K562 (cell line): ENCODE results near the gene ITPR1. TPM values are rescaled to one million over a fixed set of nuclear protein-coding genes. Genes with fewer than 3 reads are reported as not detected.

Experiments
- ATAC-seq: fragments of 200-7000 bp; cut with Tn5 transposase; 3 replicates; pipeline ENCODE4 v1.9.1; 2020; ENCODE audit warnings: moderate library complexity
- BruUV-seq: library from RNA; stranded (reverse); fragments of 400-500 nt; replicated peaks from 2 replicates; lab custom pipeline; 2021; lab: Mats Ljungman, UMichigan
- CTCF ChIA-PET: fragments of 300-600 bp; formaldehyde crosslinking; extraction: SDS; loops from one replicate; lab custom pipeline; 2021; ENCODE audit warnings: low intra/inter-chr PET ratio; lab: Yijun Ruan, JAX
- POLR2A ChIA-PET: fragments of 300-600, 350-650 bp; sonication (Branson Sonifier 250); formaldehyde crosslinking; extraction: SDS; loops from one replicate; lab custom pipeline; 2021; ENCODE audit warnings: antibody characterized with exemption, inconsistent platforms; lab: Yijun Ruan, JAX
- DNase-seq, 4 experiments: peaks; one replicate each; pipeline versions ENCODE4 v3.0.0 to v3.0.0-alpha.2; 2011 to 2018; ENCODE audit warnings: low spot score in 3 of 4, mixed read lengths in 3 of 4; ENCODE audit errors: extremely low read depth in 1 of 4
- FAIRE-seq: peaks from 2 replicates; lab custom pipeline; 2011; peaks lifted over from hg19 to GRCh38; lab: Jason Lieb, UNC
- H2AFZ ChIP-seq: 2 replicates; pipeline ENCODE4 v1.6.0; 2011; ENCODE audit warnings: low read depth, low read length, control low read depth, inconsistent platforms
- H3K27ac ChIP-seq: fragments of 200-600 bp; 3 replicates; pipeline ENCODE4 v1.8.0; 2011; ENCODE audit warnings: low read depth, mild to moderate bottlenecking, control low read depth, inconsistent platforms, low read length, moderate library complexity, mixed read lengths; ENCODE audit errors: extremely low read depth
- H3K27me3 ChIP-seq, 2 experiments: fragments of 300-600 bp in 1 of 2; 2 replicates in 1 of 2; 3 replicates in 1 of 2; pipeline versions ENCODE4 v1.6.0 to v1.8.0; 2011; ENCODE audit warnings: inconsistent platforms in 2 of 2, low read length in 2 of 2, mild to moderate bottlenecking in 1 of 2, mixed read lengths in 1 of 2, moderate library complexity in 1 of 2; ENCODE audit not compliant: control insufficient read depth in 2 of 2, insufficient read depth in 2 of 2
- H3K36me3 ChIP-seq: fragments of 300-600 bp; 3 replicates; pipeline ENCODE4 v1.8.0; 2011; ENCODE audit warnings: mild to moderate bottlenecking, low read length, inconsistent platforms; ENCODE audit not compliant: control insufficient read depth, insufficient read depth
- H3K4me1 ChIP-seq, 2 experiments: fragments of 200-600 bp in 1 of 2; replicated peaks in 1 of 2; 2 replicates in 1 of 2; 3 replicates in 1 of 2; pipeline versions ENCODE4 v1.5.1 to v1.8.0; 2011; ENCODE audit warnings: inconsistent platforms in 2 of 2, low read length in 2 of 2, mild to moderate bottlenecking in 1 of 2, mixed read lengths in 1 of 2, moderate library complexity in 1 of 2; ENCODE audit not compliant: control insufficient read depth in 2 of 2, insufficient read depth in 2 of 2
- H3K4me2 ChIP-seq: 2 replicates; pipeline ENCODE4 v1.6.1; 2011; ENCODE audit warnings: low read length, control low read depth, inconsistent platforms, mixed read lengths; ENCODE audit not compliant: insufficient read depth
- H3K4me3 ChIP-seq: fragments of 200-600 bp; sonication (generic), shearing (Covaris generic); 2 replicates; pipeline ENCODE4 v1.5.1; 2016; ENCODE audit warnings: control low read depth, inconsistent platforms
- H3K79me2 ChIP-seq: fragments of 200-600 bp; 3 replicates; pipeline ENCODE4 v1.8.0; 2011; ENCODE audit warnings: low read length, inconsistent platforms; ENCODE audit not compliant: control insufficient read depth, insufficient read depth
- H3K9ac ChIP-seq, 2 experiments: 2 replicates each; pipeline versions ENCODE4 v1.6.0 to v1.6.1; 2011; ENCODE audit warnings: low read depth in 2 of 2, low read length in 2 of 2, control low read depth in 1 of 2, inconsistent platforms in 1 of 2, mild to moderate bottlenecking in 1 of 2, mixed read lengths in 1 of 2; ENCODE audit not compliant: insufficient read depth in 1 of 2
- H3K9me1 ChIP-seq: one replicate; pipeline ENCODE4 v1.6.0; 2011; ENCODE audit warnings: inconsistent platforms, mild to moderate bottlenecking, low read length, moderate library complexity; ENCODE audit not compliant: control insufficient read depth, insufficient read depth
- H3K9me3 ChIP-seq: replicated peaks from 2 replicates; pipeline ENCODE4 v1.5.1; 2011; ENCODE audit warnings: low read depth, low read length, inconsistent platforms; ENCODE audit not compliant: control insufficient read depth, insufficient read depth
- H4K20me1 ChIP-seq: replicated peaks from 2 replicates; pipeline ENCODE4 v1.6.1; 2011; ENCODE audit warnings: low read length, inconsistent platforms, mixed read lengths; ENCODE audit not compliant: control insufficient read depth, insufficient read depth
- BRF1 ChIP-seq: IDR thresholded peaks from 3 replicates; pipeline ENCODE4 v1.6.1; 2011; ENCODE audit warnings: borderline replicate concordance, mild to moderate bottlenecking; ENCODE audit not compliant: insufficient read length; ENCODE audit errors: extremely low read depth
- CBX1 ChIP-seq: sonication (generic); IDR thresholded peaks from 2 replicates; pipeline ENCODE4 v1.6.1; 2016; ENCODE audit warnings: antibody characterized with exemption, low read depth, mild to moderate bottlenecking
- HBP1 ChIP-seq: fragments of 450-650 bp; formaldehyde crosslinking; IDR thresholded peaks from 2 replicates; pipeline ENCODE4 v1.4.0; 2022; ENCODE audit warnings: missing genetic modification characterization
- MAFF ChIP-seq: IDR thresholded peaks from 2 replicates; pipeline ENCODE4 v1.6.1; 2012; ENCODE audit warnings: low read length, improper control_type of control experiment
- MYBL2 ChIP-seq, 2 experiments: fragments of 450-650 bp in 1 of 2; sonication (generic) in 1 of 2; formaldehyde crosslinking in 1 of 2; IDR thresholded peaks; 2 replicates each; pipeline versions ENCODE4 v1.6.1 to v1.8.1; 2017 to 2022; ENCODE audit warnings: borderline replicate concordance in 1 of 2, inconsistent platforms in 1 of 2, low read depth in 1 of 2, mild to moderate bottlenecking in 1 of 2, missing genetic modification reagents in 1 of 2, moderate library complexity in 1 of 2
- NFIX ChIP-seq: fragments of 250-450 bp; sonication (Bioruptor Pico); IDR thresholded peaks from 2 replicates; pipeline ENCODE4 v1.4.0; 2020; ENCODE audit warnings: low read depth, mild to moderate bottlenecking, moderate library complexity
- PHTF2 ChIP-seq: fragments of 250-450 bp; sonication (Bioruptor Pico); IDR thresholded peaks from 2 replicates; pipeline ENCODE4 v1.5.0; 2021; ENCODE audit warnings: mild to moderate bottlenecking
- POLR2G ChIP-seq: fragments of 200-400 bp; formaldehyde crosslinking; IDR thresholded peaks from 2 replicates; pipeline ENCODE4 v1.6.1; 2017; ENCODE audit warnings: low read depth, mild to moderate bottlenecking, antibody characterized with exemption, low read length, moderate library complexity
- RNF2 ChIP-seq: sonication (generic); IDR thresholded peaks from 2 replicates; pipeline ENCODE4 v1.6.1; 2016
- ZFPM2 ChIP-seq: fragments of 250-450 bp; sonication (Bioruptor Pico); IDR thresholded peaks from 2 replicates; pipeline ENCODE4 v1.5.1; 2022; ENCODE audit warnings: mild to moderate bottlenecking
- ZNF717 ChIP-seq: fragments of 250-450 bp; sonication (Bioruptor Pico); IDR thresholded peaks from 2 replicates; pipeline ENCODE4 v1.5.0; 2021
- WGBS: fragments of 100-300 bp; shearing (Covaris generic); methylation state at CpG from one replicate; pipeline ENCODE4 v1.1.6; 2016; ENCODE audit warnings: low coverage, mixed read lengths; ENCODE audit not compliant: insufficient coverage; ENCODE audit errors: missing lambda C conversion rate; 5-methylcytosine and 5-hydroxymethylcytosine counted together
- in situ Hi-C: fragments of 300-500 bp; cut with MboI; formaldehyde crosslinking; loops from 4 replicates; pipeline ENCODE4 v1.15.0; 2018; ENCODE audit warnings: inconsistent platforms, mixed read lengths
- intact Hi-C: fragments of 100-400 bp; cut with micrococcal nuclease; formaldehyde crosslinking; loops from 2 replicates; pipeline ENCODE4 v1.14.2; 2022
- polyA plus RNA-seq, 8 experiments: library from polyadenylated mRNA; depleted of rRNA in 4 of 8; stranded (reverse) in 5 of 8; unstranded in 3 of 8; fragments of >200 nt; fragmentation: Nextera tagmentation in 2 of 8; fragmentation: Illumina TruSeq in 1 of 8; extraction: Ambion mirVana in 2 of 8; extraction: Trizol in 1 of 8; gene quantifications; 2 replicates each; pipeline versions ENCODE4 v1.2.1 to v1.2.3, GENCODE V29; 2011 to 2014; ENCODE audit warnings: inconsistent platforms in 1 of 8, missing spikeins in 1 of 8
- total RNA-seq, 7 experiments: library from RNA; depleted of rRNA in 6 of 7; stranded (reverse); fragments of >200 nt in 6 of 7; fragmentation: Illumina TruSeq in 2 of 7; extraction: Trizol in 2 of 7; gene quantifications; 2 replicates each; pipeline versions ENCODE4 v1.2.1 to v1.2.3, GENCODE V29; 2011 to 2021; ENCODE audit warnings: low replicate concordance in 1 of 7
- TF ChIP-seq, protein P1 (sequence below): fragments of 450-650 bp; IDR thresholded peaks from 2 replicates; pipeline ENCODE4 v1.7.1; 2018; ENCODE audit warnings: mild to moderate bottlenecking, low read depth; ENCODE audit not compliant: partially characterized antibody

Gene ITPR1
- total and polyA plus RNA-seq, 9 of the 15 experiments (the other 6 are each of a cell fraction or from before 2014, with no cell fraction given): 22.4 to 40.0 (median 27.4) TPM

DNA sequence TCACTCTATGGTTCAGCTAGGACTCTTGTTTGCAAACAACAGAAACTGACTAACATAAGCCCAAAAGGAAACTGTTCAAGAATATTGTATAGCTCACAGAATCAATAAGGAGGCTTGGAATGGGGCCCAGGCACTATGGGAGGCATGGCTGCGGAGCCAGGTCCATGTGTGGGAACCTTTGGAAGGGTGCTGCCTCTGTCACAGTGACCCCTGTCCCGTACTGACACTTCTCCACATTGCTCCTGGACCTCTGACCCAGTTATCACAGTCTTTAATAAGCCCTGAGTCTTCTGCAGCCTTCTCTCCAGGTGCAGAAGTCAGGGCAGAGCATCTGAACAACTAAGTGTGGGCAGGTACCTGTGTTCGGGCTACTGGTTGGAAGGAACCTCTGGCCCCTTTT, 121.8 kb downstream of the ITPR1 start:
- POLR2A ChIA-PET: interaction anchor here (1.0 to 1.5 kb wide), 3 partner anchors 11 to 264 kb away, joined by 4 to 6 read pairs (median 4); no protein-coding TSS in a partner anchor
- Histone ChIP-seq H3K27me3 (no peaks in the 10 kb centered on the region), H3K79me2 (no peaks in the 10 kb centered on the region), H3K36me3 (no peaks in the 10 kb centered on the region), H3K9me1 (no peaks in the 10 kb centered on the region), H3K9ac (no peak overlapping the region), H2AFZ (no peak overlapping the region), H4K20me1 (no peaks in the 10 kb centered on the region), H3K27ac (no peak overlapping the region), H3K4me1 (no peaks in the 10 kb centered on the region; a peak in 1 of 5 replicates), H3K9me3 (no peaks in the 10 kb centered on the region), H3K4me3 (no peak overlapping the region), H3K4me2 (no peak overlapping the region)
- TF ChIP-seq NFIX (CRISPR knock-in tag): no peak
- TF ChIP-seq PHTF2: no peak
- no peak for TF ChIP-seq CBX1
- DNase-seq (no peak), ATAC-seq (no peak), FAIRE-seq (no peak)
- intact Hi-C loops (no loop called here), in situ Hi-C loops (no loop called here)
- CTCF ChIA-PET: no interaction called here
- WGBS: 37% methylated on average over 3 of the region's 3 CpGs
- BruUV-seq: no TSS peak

DNA sequence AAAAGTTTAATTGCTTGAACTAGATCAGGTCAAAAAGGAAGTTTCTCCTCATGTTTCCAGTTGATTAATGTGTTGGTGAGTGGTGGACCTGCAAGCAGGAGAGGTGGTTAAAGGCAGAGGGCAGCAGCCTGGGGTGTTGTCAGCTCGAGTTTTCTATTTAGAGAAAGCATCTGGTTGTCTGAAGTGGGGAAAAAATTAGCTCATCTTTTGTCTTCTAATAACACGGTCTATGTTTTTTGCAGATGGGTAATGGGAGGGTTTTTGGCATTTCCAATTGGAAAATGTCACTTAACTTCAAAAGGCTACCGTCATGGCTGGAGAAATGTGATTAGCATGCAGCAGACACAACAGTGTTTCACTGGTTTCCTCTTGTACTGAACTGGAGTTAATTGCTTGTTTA, 122.6 kb downstream of the ITPR1 start:
- in situ Hi-C loops: no loop called here
- no TSS peak for BruUV-seq
- H3K4me1 ChIP-seq: no peaks in the 10 kb centered on the region; a peak in 1 of 5 replicates
- H3K4me2 ChIP-seq: no peak overlapping the region
- H3K27me3 ChIP-seq: no peaks in the 10 kb centered on the region
- ATAC-seq (no peak), DNase-seq (no peak), FAIRE-seq (no peak)
- no peaks in the 10 kb centered on the region for H3K79me2 ChIP-seq
- ChIA-PET POLR2A (interaction anchor here (0.6 to 1.0 kb wide), 2 partner anchors 12 to 535 kb away, joined by 4 read pairs; no protein-coding TSS in a partner anchor), CTCF (no interaction called here)
- no peak overlapping the region for H2AFZ ChIP-seq
- no peaks in the 10 kb centered on the region for H3K36me3 ChIP-seq
- H3K9me3 ChIP-seq: no peaks in the 10 kb centered on the region
- H3K4me3 ChIP-seq: no peak overlapping the region
- intact Hi-C loops: no loop called here
- no peaks in the 10 kb centered on the region for H4K20me1 ChIP-seq
- H3K9me1 ChIP-seq: no peaks in the 10 kb centered on the region
- no peak overlapping the region for H3K27ac ChIP-seq
- H3K9ac ChIP-seq: no peak overlapping the region
- 16% methylated on average over 3 of the region's 3 CpGs for WGBS
- no peak for TF ChIP-seq ZFPM2
- no peak for TF ChIP-seq BRF1
- TF ChIP-seq, protein P1, sequence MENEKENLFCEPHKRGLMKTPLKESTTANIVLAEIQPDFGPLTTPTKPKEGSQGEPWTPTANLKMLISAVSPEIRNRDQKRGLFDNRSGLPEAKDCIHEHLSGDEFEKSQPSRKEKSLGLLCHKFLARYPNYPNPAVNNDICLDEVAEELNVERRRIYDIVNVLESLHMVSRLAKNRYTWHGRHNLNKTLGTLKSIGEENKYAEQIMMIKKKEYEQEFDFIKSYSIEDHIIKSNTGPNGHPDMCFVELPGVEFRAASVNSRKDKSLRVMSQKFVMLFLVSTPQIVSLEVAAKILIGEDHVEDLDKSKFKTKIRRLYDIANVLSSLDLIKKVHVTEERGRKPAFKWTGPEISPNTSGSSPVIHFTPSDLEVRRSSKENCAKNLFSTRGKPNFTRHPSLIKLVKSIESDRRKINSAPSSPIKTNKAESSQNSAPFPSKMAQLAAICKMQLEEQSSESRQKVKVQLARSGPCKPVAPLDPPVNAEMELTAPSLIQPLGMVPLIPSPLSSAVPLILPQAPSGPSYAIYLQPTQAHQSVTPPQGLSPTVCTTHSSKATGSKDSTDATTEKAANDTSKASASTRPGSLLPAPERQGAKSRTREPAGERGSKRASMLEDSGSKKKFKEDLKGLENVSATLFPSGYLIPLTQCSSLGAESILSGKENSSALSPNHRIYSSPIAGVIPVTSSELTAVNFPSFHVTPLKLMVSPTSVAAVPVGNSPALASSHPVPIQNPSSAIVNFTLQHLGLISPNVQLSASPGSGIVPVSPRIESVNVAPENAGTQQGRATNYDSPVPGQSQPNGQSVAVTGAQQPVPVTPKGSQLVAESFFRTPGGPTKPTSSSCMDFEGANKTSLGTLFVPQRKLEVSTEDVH: no peak
- no peak for TF ChIP-seq POLR2G
- TF ChIP-seq RNF2: no peak
- no peak for TF ChIP-seq HBP1
- TF ChIP-seq MAFF: no peak
- TF ChIP-seq MYBL2 (IDR thresholded peaks at IDR 0.05; ENCODE audit: low read depth): no peak
- TF ChIP-seq MYBL2 (CRISPR knock-in tag; IDR thresholded peaks at IDR 0.05; ENCODE audit: borderline replicate concordance): no peak
- TF ChIP-seq ZNF717 (CRISPR knock-in tag): no peak
